ENCODE measurements around the gene DYNLT5. TPM values are rescaled to one million over a fixed set of nuclear protein-coding genes. Genes with fewer than 3 reads are reported as not detected.
"Not testable (repeated sequence)": the region's sequence is repeated elsewhere in the genome, so short reads cannot be mapped to it uniquely, and the experiment has no call there.

DYNLT5 gene
- total RNA-seq, 1 donor from 2014 or later: 5.9 TPM

DNA sequence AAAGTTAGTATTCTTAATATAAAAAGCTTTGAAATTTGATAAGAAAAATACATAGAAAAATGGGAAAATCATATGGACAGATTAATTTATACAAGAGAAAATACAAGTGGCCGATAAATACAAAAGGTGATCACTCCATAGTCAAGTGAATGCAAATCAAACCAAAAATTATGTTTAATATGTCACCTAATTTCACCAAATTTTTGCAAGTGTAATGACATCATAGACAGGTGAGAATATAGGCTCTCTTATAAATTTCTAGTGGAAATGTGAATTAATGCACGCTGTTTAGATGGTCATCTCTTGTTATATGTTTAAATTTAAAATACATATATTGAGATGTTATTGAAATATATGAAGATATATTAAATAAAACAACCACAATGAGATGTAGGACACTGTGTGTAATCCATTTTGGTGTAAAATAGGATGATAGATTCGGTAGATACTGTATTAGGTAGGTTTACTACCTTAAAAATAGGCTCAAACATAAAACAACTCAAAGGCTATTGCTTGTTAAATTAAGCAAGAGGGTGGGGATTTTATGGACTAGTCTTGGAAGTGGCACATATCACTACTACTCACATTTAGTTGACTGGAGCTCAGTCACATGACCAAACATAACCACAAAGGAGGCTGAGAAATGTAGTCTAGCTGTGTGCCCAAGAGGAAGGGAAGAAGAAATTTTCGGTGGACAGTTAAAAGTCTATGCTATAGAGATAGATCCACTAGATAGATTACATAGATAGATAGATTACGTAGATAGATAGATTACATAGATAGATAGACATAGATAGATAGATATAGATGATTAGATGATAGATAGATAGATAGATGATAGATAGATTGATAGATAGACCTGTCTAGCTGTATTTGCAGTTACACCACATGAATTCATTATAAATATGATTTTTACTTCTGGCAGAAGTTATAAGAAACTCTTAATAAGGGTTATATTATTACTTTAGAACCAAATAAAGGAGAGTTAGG lies 39.7 kb downstream of the DYNLT5 start:
- Histone ChIP-seq H3K4me1 (no peaks in the 10 kb centered on the region), H3K27me3 (ENCODE audit: low read depth) (no peaks in the 10 kb centered on the region), H3K9me3 (no peaks in the 10 kb centered on the region), H3K27ac (no peak overlapping the region), H3K4me3 (no peak overlapping the region), H3K36me3 (no peaks in the 10 kb centered on the region)
- TF ChIP-seq CTCF (IDR thresholded peaks at IDR 0.05): no peak
- DNase-seq (no peak), ATAC-seq (no peak)
- intact Hi-C loops (cut with DNase I): no loop called here

- H3K36me3 ChIP-seq; H3K27me3 ChIP-seq (ENCODE audit: low read depth); H3K9me3 ChIP-seq; H3K27ac ChIP-seq; H3K4me1 ChIP-seq; intact Hi-C loops (cut with DNase I); DNase-seq; H3K4me3 ChIP-seq; ATAC-seq: not testable (repeated sequence)
Measured at GRCh38 chr1:66795839-66796238, 43.6 kb downstream of the DYNLT5 start.

GRCh38 chr1:66809245-66809644 lies 57.0 kb downstream of the DYNLT5 start:
- intact Hi-C loops (cut with DNase I): no loop called here
- Histone ChIP-seq H3K36me3 (no peaks in the 10 kb centered on the region), H3K27me3 (ENCODE audit: low read depth) (no peaks in the 10 kb centered on the region), H3K9me3 (no peaks in the 10 kb centered on the region), H3K4me1 (no peaks in the 10 kb centered on the region), H3K27ac (no peak overlapping the region), H3K4me3 (no peak overlapping the region)
- TF ChIP-seq CTCF (IDR thresholded peaks at IDR 0.05): no peak
- DNase-seq: no peak
- ATAC-seq: no peak

GRCh38 chr1:66809736-66810326 lies 57.6 kb downstream of the DYNLT5 start:
- no peak for ATAC-seq
- Histone ChIP-seq H3K27ac (no peak overlapping the region), H3K4me1 (no peaks in the 10 kb centered on the region), H3K27me3 (ENCODE audit: low read depth) (no peaks in the 10 kb centered on the region), H3K4me3 (no peak overlapping the region), H3K36me3 (no peaks in the 10 kb centered on the region), H3K9me3 (no peaks in the 10 kb centered on the region)
- TF ChIP-seq CTCF (IDR thresholded peaks at IDR 0.05): no peak
- no peak for DNase-seq
- intact Hi-C loops (cut with DNase I): no loop called here

DNA sequence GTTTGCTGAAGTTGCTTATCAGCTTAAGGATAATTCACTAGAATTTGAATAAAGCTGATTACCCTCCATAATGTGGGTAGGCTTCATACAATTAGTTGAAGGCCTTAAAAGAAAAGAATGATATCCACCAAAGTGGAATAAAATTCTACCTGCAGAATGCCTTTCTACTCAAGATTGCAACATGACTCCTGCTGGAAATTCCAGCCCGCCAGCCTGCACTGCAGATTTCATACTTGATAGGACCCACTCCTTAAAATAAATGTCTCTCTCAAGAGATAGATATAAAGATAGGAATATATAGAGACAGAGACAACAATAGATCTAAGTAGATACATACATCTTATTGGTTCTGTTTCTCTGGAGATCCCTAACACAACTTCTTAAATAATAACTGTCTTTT lies 72.5 kb downstream of the DYNLT5 start:
- no peak for TF ChIP-seq CTCF (IDR thresholded peaks at IDR 0.05)
- DNase-seq (no peak), ATAC-seq (no peak)
- Histone ChIP-seq H3K4me3 (no peak overlapping the region), H3K9me3 (no peaks in the 10 kb centered on the region), H3K4me1 (no peaks in the 10 kb centered on the region), H3K36me3 (no peaks in the 10 kb centered on the region), H3K27me3 (ENCODE audit: low read depth) (no peaks in the 10 kb centered on the region), H3K27ac (no peak overlapping the region)
- intact Hi-C loops (cut with DNase I): no loop called here

Other genes with a start within 250 kb of the DYNLT5 start
- 12.4 TPM for gene SGIP1, start 218.3 kb upstream of the DYNLT5 start, total RNA-seq
- gene INSL5, start 48.8 kb downstream of the DYNLT5 start, total RNA-seq: not detected
- gene DNAI4, start 172.4 kb downstream of the DYNLT5 start, total RNA-seq: 19.9 TPM
- gene MIER1, start 172.5 kb downstream of the DYNLT5 start, total RNA-seq: 44.0 TPM

Measured in lower lobe of right lung (tissue), 2 donors.